Measurements from ENCODE around the gene GINS1. TPM values are rescaled to one million over a fixed set of nuclear protein-coding genes. Genes with fewer than 3 reads are reported as not detected.

GINS1 gene
- 30.4 TPM for total RNA-seq (2021; ENCODE audit: unreplicated experiment)
- 5.8 and 7.6 TPM in 2 replicates for polyA plus RNA-seq (2012)
- Bru-seq, nascent RNA = percentile 71 among the genes with signal in this experiment
- BruChase-seq, experiment 1, labeled RNA remaining after a 6-hour chase = percentile 77 among the genes with signal in this experiment
- percentile 79 among the genes with signal in this experiment for BruChase-seq, experiment 2, labeled RNA remaining after a 2-hour chase
- long read RNA-seq, transcript GINS1-201 (7 exons, 3,249 nt) = major isoform, 25 of 52 reads
- long read RNA-seq, partial matches to known transcripts = 0 of 52 reads
- long read RNA-seq, other reads (novel, unspliced or antisense) = 27 of 52 reads

DNA sequence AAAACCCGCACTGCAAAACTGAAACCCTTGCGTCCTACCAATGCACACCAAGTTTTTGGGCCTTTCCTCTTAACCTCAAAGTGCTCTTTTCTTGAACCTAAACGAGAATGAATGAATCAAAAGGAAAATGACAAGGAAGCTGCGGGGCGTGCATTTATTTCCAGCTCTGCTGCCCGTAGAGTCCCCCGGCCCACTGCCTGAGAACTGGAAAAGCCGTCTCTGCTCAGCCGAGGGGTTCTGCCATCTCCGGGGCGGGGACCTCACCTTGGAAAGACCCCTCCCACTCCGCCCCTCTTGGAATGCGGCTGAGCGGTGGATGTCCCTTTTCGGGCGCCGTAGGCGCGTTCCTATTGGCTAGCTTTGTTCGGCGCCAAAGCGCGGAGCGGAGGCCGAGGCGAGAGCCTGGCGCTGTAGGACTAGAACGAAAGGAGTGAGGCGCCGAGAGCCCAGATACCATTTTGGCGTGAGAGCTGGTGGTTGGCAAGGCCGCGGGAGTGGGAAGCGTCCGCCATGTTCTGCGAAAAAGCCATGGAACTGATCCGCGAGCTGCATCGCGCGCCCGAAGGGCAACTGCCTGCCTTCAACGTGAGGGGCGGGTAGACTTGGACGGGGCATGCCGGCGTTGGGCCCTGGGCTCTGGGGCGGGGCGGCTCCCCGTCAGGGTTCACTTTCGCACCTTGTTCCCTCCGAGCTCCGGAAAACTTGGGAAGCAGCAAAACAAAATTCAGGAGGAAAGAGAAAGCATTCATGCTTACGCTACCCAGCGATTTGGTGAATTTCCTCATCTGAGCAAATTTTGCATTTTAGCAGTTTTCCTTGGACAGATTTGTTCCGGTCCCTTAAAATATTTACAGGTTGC lies at the start of gene GINS1:
Gene GINS1 (plus strand): TSS at position 363 of the 859 bp plus-strand sequence. CDS start 148 bp downstream, at position 511.
- Histone ChIP-seq H3K9ac (ENCODE audit: low read length) (peak within 1 kb of the TSS; percentile 95), H3K4me3 (replicated peaks in 1 of 2; ENCODE audit: low read depth in 1 of 2, low read length in 2 of 2) (peak within 1 kb of the TSS; percentile 82 to 83), H3K27me3 (ENCODE audit: insufficient read depth, low read length) (no peaks in the 10 kb centered on the region), H3K9me3 (ENCODE audit: control insufficient read depth in 1 of 2, insufficient read depth in 1 of 2, low read depth in 1 of 2, low read length in 2 of 2) (peaks cover 0 to 8% of the 10 kb centered on the region in 2 experiments; a peak in 2 of 4 replicates), H3K9me2 (ENCODE audit: insufficient read depth) (no peaks in the 10 kb centered on the region), H3K27ac (ENCODE audit: low read depth, low read length) (peak within 1 kb of the TSS; percentile 68), H2AFZ (ENCODE audit: low read depth, low read length, poor library complexity, severe bottlenecking) (peak within 1 kb of the TSS; percentile 63), H4K20me1 (ENCODE audit: insufficient read depth) (no peaks in the 10 kb centered on the region), H3K36me3 (ENCODE audit: control insufficient read depth in 1 of 2, insufficient read depth in 2 of 2, low read length in 2 of 2) (no peaks in the 10 kb centered on the region), H3K4me1 (ENCODE audit: control insufficient read depth in 1 of 2, insufficient read depth in 2 of 2, low read length in 2 of 2) (peaks cover 10 to 15% of the 10 kb centered on the region in 2 experiments), H3K4me2 (ENCODE audit: low read length) (peak within 1 kb of the TSS; percentile 80), H3K79me2 (ENCODE audit: insufficient read depth, low read length) (peaks cover 48% of the 10 kb centered on the region)
- DNase-seq (ENCODE audit: low read depth, low spot score) (peak; percentile 90), ATAC-seq (peak; percentile 92)
- TF ChIP-seq ELF1 (IDR thresholded peaks at IDR 0.05; ENCODE audit: borderline replicate concordance, low read depth) (peak; percentile 41; the same call in 1 of the 2 replicates), CBX3 (IDR thresholded peaks at IDR 0.05; ENCODE audit: low read depth) (peak; percentile 75; the same call in 1 of the 2 replicates), ZFX (IDR thresholded peaks at IDR 0.05) (peak; percentile 83; the same call in 1 of the 2 replicates), ZNF274 (IDR thresholded peaks at IDR 0.05; ENCODE audit: low read depth, low read length) (no peak), YY1 (IDR thresholded peaks at IDR 0.05; ENCODE audit: extremely low read depth, insufficient replicate concordance, low read depth, low read length) (no peak), TCF7L2 (IDR thresholded peaks at IDR 0.05; ENCODE audit: borderline replicate concordance, extremely low read depth, insufficient read depth, insufficient read length) (no peak), EZH2 (IDR thresholded peaks at IDR 0.05) (no peak), SIN3A (IDR thresholded peaks at IDR 0.05; ENCODE audit: low read depth) (peak; percentile 84), POLR2A (IDR thresholded peaks at IDR 0.05; ENCODE audit: borderline replicate concordance, extremely low read depth, insufficient read depth, insufficient read length) (peak; percentile 91), SP1 (IDR thresholded peaks at IDR 0.05; ENCODE audit: low read depth) (peak; percentile 85), EGR1 (IDR thresholded peaks at IDR 0.05; ENCODE audit: low read depth) (0 out of 2 replicates have a peak, but pooled peaks have one; percentile 40), POLR2AphosphoS5 (IDR thresholded peaks at IDR 0.05; ENCODE audit: low read depth, low read length) (peak; percentile 84), RAD21 (IDR thresholded peaks at IDR 0.05; ENCODE audit: low read depth) (no peak)
- TF ChIP-seq, protein P1, sequence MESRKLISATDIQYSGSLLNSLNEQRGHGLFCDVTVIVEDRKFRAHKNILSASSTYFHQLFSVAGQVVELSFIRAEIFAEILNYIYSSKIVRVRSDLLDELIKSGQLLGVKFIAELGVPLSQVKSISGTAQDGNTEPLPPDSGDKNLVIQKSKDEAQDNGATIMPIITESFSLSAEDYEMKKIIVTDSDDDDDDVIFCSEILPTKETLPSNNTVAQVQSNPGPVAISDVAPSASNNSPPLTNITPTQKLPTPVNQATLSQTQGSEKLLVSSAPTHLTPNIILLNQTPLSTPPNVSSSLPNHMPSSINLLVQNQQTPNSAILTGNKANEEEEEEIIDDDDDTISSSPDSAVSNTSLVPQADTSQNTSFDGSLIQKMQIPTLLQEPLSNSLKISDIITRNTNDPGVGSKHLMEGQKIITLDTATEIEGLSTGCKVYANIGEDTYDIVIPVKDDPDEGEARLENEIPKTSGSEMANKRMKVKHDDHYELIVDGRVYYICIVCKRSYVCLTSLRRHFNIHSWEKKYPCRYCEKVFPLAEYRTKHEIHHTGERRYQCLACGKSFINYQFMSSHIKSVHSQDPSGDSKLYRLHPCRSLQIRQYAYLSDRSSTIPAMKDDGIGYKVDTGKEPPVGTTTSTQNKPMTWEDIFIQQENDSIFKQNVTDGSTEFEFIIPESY (IDR thresholded peaks at IDR 0.05; ENCODE audit: extremely low read depth, insufficient replicate concordance, low read length) = peak; percentile 76
- TF ChIP-seq, protein P2, sequence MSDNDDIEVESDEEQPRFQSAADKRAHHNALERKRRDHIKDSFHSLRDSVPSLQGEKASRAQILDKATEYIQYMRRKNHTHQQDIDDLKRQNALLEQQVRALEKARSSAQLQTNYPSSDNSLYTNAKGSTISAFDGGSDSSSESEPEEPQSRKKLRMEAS (IDR thresholded peaks at IDR 0.05) = peak; percentile 66; the same call in 1 of the 2 replicates
- POLR2A ChIA-PET = interaction anchor here (0.6 to 1.1 kb wide), 4 partner anchors 8 to 98 kb away, joined by 3 to 5 read pairs (median 4); no protein-coding TSS in a partner anchor
- intact Hi-C loops (cut with micrococcal nuclease) = no loop called here
- RAD21 ChIA-PET (ENCODE audit: low non-redundant PET in 1 of 2, low total read pairs in 2 of 2, uncharacterized antibody in 2 of 2, unreplicated experiment in 2 of 2) = no interaction called here
- BruUV-seq (replicated peaks) = TSS peak; percentile 82
- CTCF ChIA-PET = interaction anchor here (2.6 kb wide), 1 partner anchor 9 kb away, joined by 15 read pairs; no protein-coding TSS in a partner anchor

Measured in HCT116 (cell line).